Ovary (tissue), 10 donors: Measurements from ENCODE around the gene SNRPD3. TPM values are rescaled to one million over a fixed set of nuclear protein-coding genes. Genes with fewer than 3 reads are reported as not detected.

Experiments
- DNase-seq, 5 donors: peaks; one replicate each; pipeline ENCODE4 v3.0.0-alpha.2; 2019 to 2020
- H3K27ac ChIP-seq, 2 donors: fragments of 200-600 bp; one replicate each; pipeline versions ENCODE4 v1.5.1 to v1.8.0; 2019 to 2022
- H3K27me3 ChIP-seq: fragments of 200-600 bp; one replicate; pipeline ENCODE4 v1.8.0; 2022
- H3K36me3 ChIP-seq: fragments of 200-600 bp; sonication (generic); one replicate; pipeline ENCODE4 v1.5.1; 2019
- H3K4me1 ChIP-seq: one replicate; pipeline ENCODE4 v1.8.1; 2013; ENCODE audit warnings: mild to moderate bottlenecking, moderate library complexity; ENCODE audit not compliant: insufficient read depth
- H3K4me3 ChIP-seq: fragments of 200-600 bp; sonication (generic); one replicate; pipeline ENCODE4 v1.5.1; 2017
- H3K9me3 ChIP-seq, 2 donors: fragments of 200-600 bp in 1 of 2; sonication (generic) in 1 of 2; one replicate each; pipeline versions ENCODE4 v1.5.1 to v1.8.1; 2013 to 2019; ENCODE audit warnings: mild to moderate bottlenecking in 1 of 2, moderate library complexity in 1 of 2
- EP300 ChIP-seq: sonication (generic); formaldehyde crosslinking; IDR thresholded peaks from one replicate; pipeline ENCODE4 v1.6.1; 2017; ENCODE audit warnings: antibody characterized with exemption
- POLR2A ChIP-seq: fragments of 450-650 bp; IDR thresholded peaks from one replicate; pipeline ENCODE4 v1.6.1; 2017; ENCODE audit warnings: antibody characterized with exemption, mild to moderate bottlenecking, moderate library complexity
- WGBS, 3 donors: extraction: QIAGEN DNeasy Blood & Tissue Kit in 1 of 3; methylation state at CpG; one replicate each; pipeline versions ENCODE4 v1.1.5 to v1.1.7; 2013 to 2017; 5-methylcytosine and 5-hydroxymethylcytosine counted together
- intact Hi-C, 4 donors: fragments of 100-400 bp; cut with DNase I; formaldehyde crosslinking; loops; one replicate each; pipeline versions ENCODE4 v1.11.0 to v1.15.1; 2022 to 2023
- long read RNA-seq, 3 donors: library from polyadenylated mRNA in 2 of 3; unstranded in 2 of 3; transcript quantifications; one replicate each; pipeline ENCODE4 v2.0.0 and lab custom pipeline, GENCODE V29; 2021 to 2026
- polyA plus RNA-seq, 2 donors: library from polyadenylated mRNA; stranded (reverse); fragments of 200-250 nt in 1 of 2; fragments of 350-450 nt in 1 of 2; fragmentation: Illumina TruSeq in 1 of 2; extraction: RNeasy Lipid Tissue Mini Kit (QIAGEN cat#74804) in 1 of 2; gene quantifications; one replicate each; pipeline ENCODE4 v1.2.3, GENCODE V29; 2013 to 2014
- total RNA-seq, 7 donors: library from RNA; depleted of rRNA in 2 of 7; stranded (reverse); fragments of >200 nt in 2 of 7; fragmentation: NEBNext Ultra II Directional in 3 of 7; extraction: Animal tissue kit (Norgen Biotek cat#: 25700) in 3 of 7; gene quantifications; one replicate each; pipeline versions ENCODE4 v1.1.0 to v1.2.4, GENCODE V29; 2016 to 2023
- TF ChIP-seq, protein P1 (sequence below), 3 donors: fragments of 450-650 bp in 2 of 3; fragments of 200-600 bp in 1 of 3; IDR thresholded peaks; one replicate each; pipeline versions ENCODE4 v1.5.1 to v1.8.0; 2016 to 2022; ENCODE audit warnings: antibody characterized with exemption in 3 of 3, mild to moderate bottlenecking in 1 of 3
- donor health status: DM: no; HTN: no; CAD: no; lungs with moderate emphysema.
- donor health status: DM: no; HTN: no; CAD: no.
- donor health status: Bipolar disorder and iron deficiency.
- donor health status: DM: yes; HTN: yes; CAD: no.
- donor health status: DM: no; HTN: no; CAD: no.
- donor health status: DM: yes; HTN: yes; CAD: no.

Gene SNRPD3
- total RNA-seq = 100 to 1,000 TPM in 2 of 7 donors, 10 to 100 TPM in 5; 62.9 to 150 (median 78.5) TPM
- polyA plus RNA-seq = 100 to 1,000 TPM in 1 of 2 donors, 10 to 100 TPM in 1; 98.2 to 154 TPM
- long read RNA-seq, donor 1, transcript SNRPD3-201 (4 exons, 1,763 nt) = major isoform, 108 of 117 reads
- long read RNA-seq, donor 1, partial matches to known transcripts = 1 of 117 reads
- long read RNA-seq, donor 1, other reads (novel, unspliced or antisense) = 8 of 117 reads
- long read RNA-seq, donor 2, transcript SNRPD3-201 (4 exons, 1,763 nt) = major isoform, 115 of 155 reads
- long read RNA-seq, donor 2, partial matches to known transcripts = 39 of 155 reads
- long read RNA-seq, donor 2, other reads (novel, unspliced or antisense) = 0 of 155 reads
- long read RNA-seq, donor 3, transcript SNRPD3-201 (4 exons, 1,763 nt) = major isoform, 57 of 61 reads
- long read RNA-seq, donor 3, partial matches to known transcripts = 1 of 61 reads
- long read RNA-seq, donor 3, other reads (novel, unspliced or antisense) = 3 of 61 reads

DNA sequence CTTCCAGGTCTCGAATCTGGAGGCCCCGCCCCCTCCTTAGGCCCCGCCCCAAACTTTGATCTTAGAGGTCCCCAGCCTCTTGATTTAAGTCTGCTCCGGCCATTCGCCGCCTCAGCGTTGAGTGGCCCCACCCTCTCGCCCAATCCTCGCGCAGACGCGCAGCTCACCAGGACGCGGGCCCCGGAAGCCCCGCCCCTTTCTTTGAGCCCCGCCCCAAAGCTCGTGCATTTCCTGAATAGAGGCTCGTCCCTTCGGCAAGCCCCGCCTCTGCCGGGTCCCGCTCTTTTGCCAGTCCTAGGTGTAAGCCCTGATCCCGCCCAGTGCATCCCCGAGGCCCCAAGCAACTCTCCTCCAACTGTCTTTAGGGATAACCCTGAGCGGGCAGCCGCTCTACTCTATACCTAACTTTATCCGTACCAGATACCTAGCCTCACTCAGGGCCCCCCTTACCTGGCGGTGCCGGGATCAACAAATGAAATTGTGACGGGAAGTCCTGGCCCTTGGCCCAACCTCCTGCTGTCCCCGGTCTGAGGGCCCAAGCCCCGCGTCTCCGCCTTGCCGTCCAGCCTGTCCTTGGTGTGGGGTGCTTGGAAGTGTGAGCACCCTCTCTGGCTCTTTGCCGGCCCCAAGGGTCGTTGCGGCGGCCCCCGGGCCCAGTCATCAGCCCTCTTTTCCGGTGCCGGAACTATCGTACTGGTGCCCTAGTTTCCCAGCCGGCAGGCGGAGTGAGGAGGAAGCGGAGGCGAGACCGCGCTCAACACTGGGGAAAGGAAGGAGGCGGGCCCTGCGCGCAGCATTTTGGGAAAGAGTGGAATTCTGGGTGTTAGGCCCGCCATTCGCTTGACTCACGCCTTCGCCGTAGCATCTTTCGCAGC lies at the start of gene SNRPD3:
Gene SNRPD3 (plus strand): TSS at position 835 of the 875 bp plus-strand sequence. CDS start 1,676 bp downstream, outside the sequence.
- peak; percentile 100 for DNase-seq
- no peaks in the 10 kb centered on the region for H3K36me3 ChIP-seq
- H3K27me3 ChIP-seq = no peaks in the 10 kb centered on the region
- H3K4me3 ChIP-seq = peak within 1 kb of the TSS; percentile 90
- 0 to 1% (median 0%) methylated on average over 53 to 59 of the region's 59 CpGs for WGBS, 3 donors
- H3K27ac ChIP-seq = peak within 1 kb of the TSS; percentile 88 to 92
- intact Hi-C loops = no loop called here
- peak; percentile 61 for TF ChIP-seq POLR2A
- TF ChIP-seq, protein P1, sequence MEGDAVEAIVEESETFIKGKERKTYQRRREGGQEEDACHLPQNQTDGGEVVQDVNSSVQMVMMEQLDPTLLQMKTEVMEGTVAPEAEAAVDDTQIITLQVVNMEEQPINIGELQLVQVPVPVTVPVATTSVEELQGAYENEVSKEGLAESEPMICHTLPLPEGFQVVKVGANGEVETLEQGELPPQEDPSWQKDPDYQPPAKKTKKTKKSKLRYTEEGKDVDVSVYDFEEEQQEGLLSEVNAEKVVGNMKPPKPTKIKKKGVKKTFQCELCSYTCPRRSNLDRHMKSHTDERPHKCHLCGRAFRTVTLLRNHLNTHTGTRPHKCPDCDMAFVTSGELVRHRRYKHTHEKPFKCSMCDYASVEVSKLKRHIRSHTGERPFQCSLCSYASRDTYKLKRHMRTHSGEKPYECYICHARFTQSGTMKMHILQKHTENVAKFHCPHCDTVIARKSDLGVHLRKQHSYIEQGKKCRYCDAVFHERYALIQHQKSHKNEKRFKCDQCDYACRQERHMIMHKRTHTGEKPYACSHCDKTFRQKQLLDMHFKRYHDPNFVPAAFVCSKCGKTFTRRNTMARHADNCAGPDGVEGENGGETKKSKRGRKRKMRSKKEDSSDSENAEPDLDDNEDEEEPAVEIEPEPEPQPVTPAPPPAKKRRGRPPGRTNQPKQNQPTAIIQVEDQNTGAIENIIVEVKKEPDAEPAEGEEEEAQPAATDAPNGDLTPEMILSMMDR (IDR thresholded peaks at IDR 0.05) = peak in 2 of 3 donors; percentile 54 to 66
- peak; percentile 71 for TF ChIP-seq EP300
- peaks cover 12% of the 10 kb centered on the region for H3K4me1 ChIP-seq
- H3K9me3 ChIP-seq = no peaks in the 10 kb centered on the region

DNA sequence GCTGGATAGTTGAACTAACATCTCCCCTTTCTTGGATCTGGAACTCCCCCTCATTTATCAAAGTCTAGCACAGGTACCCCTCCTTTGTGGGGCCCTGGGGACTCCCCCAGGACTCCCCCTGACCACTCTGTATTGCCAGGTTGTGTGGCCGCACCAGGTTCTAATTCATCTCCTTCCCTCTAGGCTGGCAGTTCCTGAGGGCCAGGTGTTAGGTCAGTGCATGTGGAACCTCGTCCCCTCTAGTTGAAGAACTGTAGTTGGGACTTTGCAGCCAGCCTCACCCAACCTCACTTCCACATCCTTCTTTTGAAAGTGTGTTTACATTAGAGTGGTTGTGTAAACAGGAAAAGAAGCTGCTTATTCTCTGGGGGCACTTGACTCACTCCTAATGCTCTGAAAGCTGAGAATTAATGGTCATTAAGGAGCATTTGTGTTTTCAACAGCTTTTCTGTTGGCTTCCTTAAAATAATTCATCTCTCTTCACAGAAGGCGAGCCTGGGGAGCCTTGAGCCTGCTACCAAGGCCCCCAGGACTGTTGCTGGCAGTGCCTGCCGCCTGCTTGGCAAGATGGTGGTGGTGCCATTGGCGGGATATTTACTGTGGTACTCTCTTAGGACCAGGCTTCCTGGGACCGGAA lies 48.9 kb upstream of the SNRPD3 start:
- H3K36me3 ChIP-seq = no peaks in the 10 kb centered on the region
- DNase-seq = peak in 1 of 5 donors; percentile 7
- no peaks in the 10 kb centered on the region for H3K9me3 ChIP-seq
- H3K4me1 ChIP-seq = no peaks in the 10 kb centered on the region
- intact Hi-C loops = loop anchor here in 1 of 4 donors (10.0 kb wide), 1 partner anchor 182 kb away; no protein-coding TSS in a partner anchor
- WGBS, 3 donors = 77 to 83% (median 78%) methylated on average over 6 of the region's 6 CpGs
- H3K27ac ChIP-seq = no peak overlapping the region
- TF ChIP-seq POLR2A (no peak), EP300 (no peak)
- TF ChIP-seq, protein P1 (IDR thresholded peaks at IDR 0.05) = no peak
- H3K4me3 ChIP-seq = no peak overlapping the region
- H3K27me3 ChIP-seq = no peaks in the 10 kb centered on the region

DNA sequence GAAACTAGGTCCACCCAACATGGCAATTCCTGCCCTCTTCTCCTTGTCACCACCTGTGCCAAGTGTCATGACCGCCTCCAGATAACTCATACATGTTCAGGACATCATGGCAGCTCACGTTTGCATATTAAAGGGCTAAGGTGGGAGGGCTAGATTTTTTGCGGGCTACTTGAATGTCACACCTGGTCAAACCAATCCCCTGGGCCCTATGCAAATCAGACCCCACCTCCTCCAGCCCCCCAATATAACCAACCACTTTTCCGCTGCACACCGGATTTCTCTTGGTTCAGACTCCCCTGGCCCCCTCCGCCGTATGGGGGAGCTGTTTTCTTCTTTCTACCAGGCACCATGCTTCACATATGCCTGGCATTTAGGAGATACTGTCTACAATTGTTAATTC lies 48.1 kb upstream of the SNRPD3 start:
- no peaks in the 10 kb centered on the region for H3K27me3 ChIP-seq
- no peak overlapping the region for H3K27ac ChIP-seq
- intact Hi-C loops = loop anchor here in 1 of 4 donors (10.0 kb wide), 1 partner anchor 183 kb away; no protein-coding TSS in a partner anchor
- no peaks in the 10 kb centered on the region for H3K36me3 ChIP-seq
- no peaks in the 10 kb centered on the region for H3K4me1 ChIP-seq
- H3K9me3 ChIP-seq = no peaks in the 10 kb centered on the region
- WGBS, 3 donors = 69 to 73% (median 70%) methylated on average over 7 of the region's 7 CpGs
- TF ChIP-seq, protein P1 (IDR thresholded peaks at IDR 0.05) = no peak
- TF ChIP-seq EP300 = no peak
- TF ChIP-seq POLR2A = no peak
- DNase-seq = peak in 1 of 5 donors; percentile 6
- H3K4me3 ChIP-seq = no peak overlapping the region
